Activated naive CD4-positive, alpha-beta T cell treated with anti-CD3 and anti-CD28 coated beads, Interleukin-2, amount 50 U/mL, for 72 hours (primary cell): ENCODE measurements around the gene CNKSR3. TPM values are rescaled to one million over a fixed set of nuclear protein-coding genes. Genes with fewer than 3 reads are reported as not detected.

Source experiments
- ATAC-seq, 2 donors: fragments of 150-1000 bp; cut with Tn5 transposase; 2 replicates each; pipeline ENCODE4 v1.10.0; 2021; ENCODE audit warnings: mild to moderate bottlenecking in 2 of 2, moderate library complexity in 2 of 2
- DNase-seq, 2 donors: peaks; one replicate each; pipeline ENCODE4 v3.0.0; 2021 to 2022; ENCODE audit warnings: low spot score in 2 of 2
- H3K27ac Mint-ChIP-seq, 2 donors: one replicate each; pipeline ENCODE4 v1.8.0; 2022; ENCODE audit warnings: mild to moderate bottlenecking in 2 of 2, mixed read lengths in 2 of 2
- H3K36me3 Mint-ChIP-seq, 2 donors: one replicate each; pipeline ENCODE4 v1.8.0; 2022; ENCODE audit warnings: mixed read lengths in 2 of 2
- H3K9me3 Mint-ChIP-seq, 2 donors: one replicate each; pipeline ENCODE4 v1.8.0; 2022; ENCODE audit warnings: mixed read lengths in 2 of 2
- total RNA-seq, 2 donors: library from RNA; stranded (reverse); gene quantifications; one replicate each; pipeline ENCODE4 v1.2.3, GENCODE V29; 2022

Gene CNKSR3
- total RNA-seq, 2 donors from 2014 or later = 0.78 TPM; not detected in 1

GRCh38 chr6:154509421-154510143 is 903 bp downstream of the CNKSR3 start:
- ATAC-seq (peak; percentile 26 to 51), DNase-seq (peak in 1 of 2 donors; percentile 39)
- no peak overlapping the region for H3K27ac Mint-ChIP-seq
- no peaks in the 10 kb centered on the region for H3K9me3 Mint-ChIP-seq
- H3K36me3 Mint-ChIP-seq = no peaks in the 10 kb centered on the region

GRCh38 chr6:154508573-154509375 is 1.7 kb downstream of the CNKSR3 start:
- Mint-ChIP-seq H3K36me3 (no peaks in the 10 kb centered on the region), H3K9me3 (no peaks in the 10 kb centered on the region)

GRCh38 chr6:154506991-154507898 is 3.2 kb downstream of the CNKSR3 start:
- H3K36me3 Mint-ChIP-seq = no peaks in the 10 kb centered on the region
- ATAC-seq = no peak
- no peaks in the 10 kb centered on the region for H3K9me3 Mint-ChIP-seq
- no peak overlapping the region for H3K27ac Mint-ChIP-seq
- no peak for DNase-seq

More at GRCh38 chr6:154508573-154509375, 1.7 kb downstream of the CNKSR3 start:
- no peak for ATAC-seq
- H3K27ac Mint-ChIP-seq = no peak overlapping the region
- no peak for DNase-seq

GRCh38 chr6:154506582-154506981 is 3.9 kb downstream of the CNKSR3 start:
- Mint-ChIP-seq H3K27ac (no peak overlapping the region), H3K36me3 (no peaks in the 10 kb centered on the region), H3K9me3 (no peaks in the 10 kb centered on the region)
- no peak for DNase-seq
- no peak for ATAC-seq

GRCh38 chr6:154506108-154506507 is 4.4 kb downstream of the CNKSR3 start:
- no peak for DNase-seq
- Mint-ChIP-seq H3K9me3 (no peaks in the 10 kb centered on the region), H3K27ac (no peak overlapping the region), H3K36me3 (no peaks in the 10 kb centered on the region)
- ATAC-seq = no peak

- Mint-ChIP-seq H3K9me3 (no peaks in the 10 kb centered on the region), H3K27ac (no peak overlapping the region), H3K36me3 (no peaks in the 10 kb centered on the region)
- DNase-seq = no peak
- ATAC-seq = no peak
These were observed 5.5 kb downstream of the CNKSR3 start for GRCh38 chr6:154504865-154505449.

GRCh38 chr6:154504102-154504501 is 6.4 kb downstream of the CNKSR3 start:
- no peak for ATAC-seq
- Mint-ChIP-seq H3K27ac (no peak overlapping the region), H3K36me3 (no peaks in the 10 kb centered on the region), H3K9me3 (no peaks in the 10 kb centered on the region)
- DNase-seq = no peak

GRCh38 chr6:154503658-154504057 is 6.8 kb downstream of the CNKSR3 start:
- H3K9me3 Mint-ChIP-seq = no peaks in the 10 kb centered on the region
- H3K36me3 Mint-ChIP-seq = no peaks in the 10 kb centered on the region
- ATAC-seq (no peak), DNase-seq (no peak)
- no peak overlapping the region for H3K27ac Mint-ChIP-seq

- ATAC-seq = no peak
- DNase-seq = no peak
- Mint-ChIP-seq H3K9me3 (no peaks in the 10 kb centered on the region), H3K27ac (no peak overlapping the region), H3K36me3 (no peaks in the 10 kb centered on the region)
These were observed 7.9 kb downstream of the CNKSR3 start for GRCh38 chr6:154502553-154502952.

GRCh38 chr6:154501578-154501868 is 9.0 kb downstream of the CNKSR3 start:
- no peak overlapping the region for H3K27ac Mint-ChIP-seq
- H3K36me3 Mint-ChIP-seq = no peaks in the 10 kb centered on the region
- H3K9me3 Mint-ChIP-seq = no peaks in the 10 kb centered on the region
- DNase-seq (no peak), ATAC-seq (no peak)

GRCh38 chr6:154500769-154501577 is 9.5 kb downstream of the CNKSR3 start:
- H3K27ac Mint-ChIP-seq = no peak overlapping the region
- ATAC-seq (no peak), DNase-seq (no peak)
- no peaks in the 10 kb centered on the region for H3K9me3 Mint-ChIP-seq
- no peaks in the 10 kb centered on the region for H3K36me3 Mint-ChIP-seq

- DNase-seq (no peak), ATAC-seq (no peak)
- Mint-ChIP-seq H3K27ac (no peak overlapping the region), H3K9me3 (no peaks in the 10 kb centered on the region), H3K36me3 (no peaks in the 10 kb centered on the region)
These were observed 10.5 kb downstream of the CNKSR3 start for GRCh38 chr6:154499855-154500589.

GRCh38 chr6:154498340-154498934 is 12.0 kb downstream of the CNKSR3 start:
- H3K36me3 Mint-ChIP-seq = no peaks in the 10 kb centered on the region
- H3K9me3 Mint-ChIP-seq = no peaks in the 10 kb centered on the region
- no peak for DNase-seq
- ATAC-seq = no peak
- no peak overlapping the region for H3K27ac Mint-ChIP-seq

- no peak overlapping the region for H3K27ac Mint-ChIP-seq
- no peaks in the 10 kb centered on the region for H3K36me3 Mint-ChIP-seq
- no peak for DNase-seq
- no peaks in the 10 kb centered on the region for H3K9me3 Mint-ChIP-seq
- no peak for ATAC-seq
These were observed 13.5 kb downstream of the CNKSR3 start for GRCh38 chr6:154496793-154497517.

GRCh38 chr6:154496186-154496585 is 14.3 kb downstream of the CNKSR3 start:
- ATAC-seq (no peak), DNase-seq (no peak)
- H3K9me3 Mint-ChIP-seq = no peaks in the 10 kb centered on the region
- no peaks in the 10 kb centered on the region for H3K36me3 Mint-ChIP-seq
- H3K27ac Mint-ChIP-seq = no peak overlapping the region
